ENCODE measurements around the gene CDK7.

GRCh38 chr5:69217548-69218526, 16.8 kb upstream of the CDK7 start:
- TF ChIP-seq CTCF (IDR thresholded peaks at IDR 0.05) (peak in 3 of 4 donors; percentile 13 to 28 (median 26)), POLR2A (IDR thresholded peaks at IDR 0.05) (peak; percentile 80)
